Fibroblast of pulmonary artery (primary cell): ENCODE measurements around the gene GPR17.

Source experiments
- DNase-seq: peaks from one replicate; pipeline ENCODE4 v3.0.0-alpha.2; 2010; ENCODE audit warnings: low read depth
- H3K4me3 ChIP-seq: replicated peaks from 2 replicates; pipeline ENCODE4 v1.5.1; 2011; ENCODE audit warnings: low read depth, mild to moderate bottlenecking, control low read depth, low read length, moderate library complexity
- TF ChIP-seq, protein P1 (sequence below): IDR thresholded peaks from 2 replicates; pipeline ENCODE4 v1.5.1; 2011; ENCODE audit warnings: mild to moderate bottlenecking, control low read depth, low read length, inconsistent platforms; ENCODE audit errors: missing control alignments

The GPR17 gene

DNA sequence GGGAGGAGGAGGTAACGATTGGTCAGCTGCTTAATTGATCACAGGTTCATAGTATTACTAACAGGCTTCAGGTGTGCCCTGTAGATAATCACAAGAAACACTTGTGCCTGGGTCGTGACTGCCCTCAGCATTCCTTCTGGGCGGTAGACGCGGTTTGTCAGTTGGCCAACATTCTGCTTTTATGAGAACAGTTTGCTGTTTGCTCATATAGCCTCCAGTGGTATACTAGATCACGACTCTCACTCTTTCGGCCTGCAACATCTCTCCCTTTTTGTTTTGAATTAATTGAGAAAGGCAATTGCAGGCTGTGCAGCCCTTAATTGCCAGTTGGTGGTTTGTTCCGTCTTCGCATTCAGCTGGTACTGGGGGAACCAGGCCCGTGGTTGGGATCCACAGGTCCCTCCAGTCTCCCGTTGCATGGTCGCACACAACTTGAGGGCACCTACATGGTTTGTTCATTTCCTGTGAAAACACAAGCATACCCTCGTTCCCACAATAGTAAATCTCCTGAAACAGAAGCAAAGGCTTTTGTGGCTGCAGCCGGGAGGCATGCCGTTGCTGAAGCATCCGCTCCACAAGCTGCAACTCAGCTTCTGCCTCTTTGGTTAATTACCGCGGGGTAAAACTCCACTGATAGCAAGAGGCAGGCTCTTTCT, 30.3 kb upstream of the GPR17 start:
- H3K4me3 ChIP-seq = no peak overlapping the region
- TF ChIP-seq, protein P1, sequence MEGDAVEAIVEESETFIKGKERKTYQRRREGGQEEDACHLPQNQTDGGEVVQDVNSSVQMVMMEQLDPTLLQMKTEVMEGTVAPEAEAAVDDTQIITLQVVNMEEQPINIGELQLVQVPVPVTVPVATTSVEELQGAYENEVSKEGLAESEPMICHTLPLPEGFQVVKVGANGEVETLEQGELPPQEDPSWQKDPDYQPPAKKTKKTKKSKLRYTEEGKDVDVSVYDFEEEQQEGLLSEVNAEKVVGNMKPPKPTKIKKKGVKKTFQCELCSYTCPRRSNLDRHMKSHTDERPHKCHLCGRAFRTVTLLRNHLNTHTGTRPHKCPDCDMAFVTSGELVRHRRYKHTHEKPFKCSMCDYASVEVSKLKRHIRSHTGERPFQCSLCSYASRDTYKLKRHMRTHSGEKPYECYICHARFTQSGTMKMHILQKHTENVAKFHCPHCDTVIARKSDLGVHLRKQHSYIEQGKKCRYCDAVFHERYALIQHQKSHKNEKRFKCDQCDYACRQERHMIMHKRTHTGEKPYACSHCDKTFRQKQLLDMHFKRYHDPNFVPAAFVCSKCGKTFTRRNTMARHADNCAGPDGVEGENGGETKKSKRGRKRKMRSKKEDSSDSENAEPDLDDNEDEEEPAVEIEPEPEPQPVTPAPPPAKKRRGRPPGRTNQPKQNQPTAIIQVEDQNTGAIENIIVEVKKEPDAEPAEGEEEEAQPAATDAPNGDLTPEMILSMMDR = no peak
- DNase-seq = no peak

DNA sequence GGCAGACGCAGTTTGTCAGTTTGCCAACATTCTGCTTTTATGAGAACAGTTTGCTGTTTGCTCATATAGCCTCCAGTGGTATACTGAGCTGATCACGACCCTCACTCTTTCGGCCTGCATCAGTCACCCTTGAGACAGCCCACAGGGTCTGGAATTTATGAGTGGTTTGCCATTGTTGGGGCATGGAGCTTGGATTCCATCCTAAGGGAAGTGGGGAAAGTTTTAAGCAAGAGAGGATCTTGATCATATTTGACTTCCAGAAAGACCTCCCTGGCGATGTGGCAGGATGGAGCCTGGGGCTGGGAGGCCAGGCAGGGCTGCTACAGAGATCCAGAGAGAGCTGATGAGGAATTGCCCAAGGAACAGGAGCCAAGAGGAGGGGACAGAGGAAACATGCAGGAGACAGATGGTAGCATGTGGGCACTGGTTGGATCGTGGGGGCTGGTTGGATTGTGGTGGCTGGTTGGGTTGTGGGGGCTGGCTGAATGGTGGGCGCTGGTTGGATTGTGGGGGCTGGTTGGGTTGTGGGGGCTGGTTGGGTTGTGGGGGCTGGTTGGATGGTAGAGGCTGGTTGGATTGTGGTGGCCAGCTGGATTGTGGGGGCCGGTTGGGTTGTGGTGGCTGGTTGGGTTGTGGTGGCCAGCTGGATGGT, 27.3 kb upstream of the GPR17 start:
- TF ChIP-seq, protein P1 = no peak
- no peak overlapping the region for H3K4me3 ChIP-seq
- no peak for DNase-seq

DNA sequence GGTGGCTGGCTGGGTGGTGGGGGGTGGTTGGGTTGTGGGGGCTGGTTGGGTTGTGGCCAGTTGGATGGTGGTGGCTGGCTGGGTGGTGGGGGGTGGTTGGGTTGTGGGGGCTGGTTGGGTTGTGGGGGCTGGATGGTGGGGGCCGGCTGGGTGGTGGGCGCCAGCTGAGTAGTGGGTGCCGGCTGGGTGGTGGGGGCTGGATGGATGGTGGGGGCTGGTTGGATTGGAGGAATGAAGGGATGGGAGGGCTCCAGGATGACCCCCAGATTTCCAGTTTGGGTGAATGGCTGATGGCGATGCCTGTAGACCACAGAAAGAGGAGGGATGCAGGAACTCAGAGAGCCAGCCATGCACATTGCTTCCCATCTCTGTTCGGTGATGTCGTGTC, 26.8 kb upstream of the GPR17 start:
- DNase-seq = no peak
- H3K4me3 ChIP-seq = no peak overlapping the region
- TF ChIP-seq, protein P1 = no peak

- TF ChIP-seq, protein P1 = no peak
- no peak for DNase-seq
- H3K4me3 ChIP-seq = no peak overlapping the region
Observed at GRCh38 chr2:127619877-127620705, 25.9 kb upstream of the GPR17 start.

- TF ChIP-seq, protein P1 = no peak
- no peak overlapping the region for H3K4me3 ChIP-seq
- DNase-seq = no peak
Observed at GRCh38 chr2:127620866-127621265, 25.1 kb upstream of the GPR17 start.

DNA sequence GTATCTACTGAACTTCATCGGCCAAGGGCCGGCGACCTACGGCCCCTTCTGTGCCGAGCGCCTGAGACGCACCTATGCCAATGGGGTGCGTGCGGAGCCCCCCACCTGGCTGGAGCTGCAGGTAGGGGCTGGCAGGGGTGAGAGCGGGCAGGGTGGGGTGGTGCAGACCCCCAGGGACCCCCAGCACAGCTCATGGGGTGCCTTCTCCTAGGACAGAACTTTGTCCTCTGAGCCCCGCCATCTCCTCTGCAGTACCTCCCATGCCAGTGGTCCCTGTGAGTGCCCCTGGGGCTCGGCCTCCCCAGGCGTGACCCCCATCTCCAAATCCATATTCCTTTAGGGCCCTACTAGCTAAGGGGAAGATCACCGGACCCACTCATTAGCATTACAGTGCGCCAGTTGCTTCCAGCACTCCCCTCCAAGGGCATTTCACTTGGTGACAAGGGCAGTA, 23.9 kb upstream of the GPR17 start:
- H3K4me3 ChIP-seq = no peak overlapping the region
- DNase-seq = no peak
- TF ChIP-seq, protein P1 = no peak
